CD14-positive monocyte (primary cell): ENCODE measurements around the gene ARHGAP10. TPM values are rescaled to one million over a fixed set of nuclear protein-coding genes. Genes with fewer than 3 reads are reported as not detected.

Experiments used
- DNase-seq, 3 donors: peaks; one replicate each; pipeline ENCODE4 v3.0.0-alpha.2; 2011 to 2022
- H2AFZ ChIP-seq: 2 replicates; pipeline ENCODE4 v1.6.0; 2012; ENCODE audit warnings: mild to moderate bottlenecking, low read depth, low read length, inconsistent platforms; ENCODE audit not compliant: insufficient read depth, poor library complexity, severe bottlenecking
- H3K27ac ChIP-seq, 2 donors: 1 replicate in 1 of 2; 2 replicates in 1 of 2; pipeline ENCODE4 v1.5.1; 2012 to 2013; ENCODE audit warnings: low read length in 2 of 2, control low read depth in 1 of 2, inconsistent platforms in 1 of 2, low read depth in 1 of 2, mild to moderate bottlenecking in 1 of 2
- H3K27me3 ChIP-seq, 2 donors: one replicate each; pipeline versions ENCODE4 v1.6.0 to v1.6.1; 2011 to 2013; ENCODE audit warnings: low read length in 2 of 2; ENCODE audit not compliant: control insufficient read depth in 2 of 2, insufficient read depth in 2 of 2
- H3K36me3 ChIP-seq, 2 donors: replicated peaks in 1 of 2; 1 replicate in 1 of 2; 2 replicates in 1 of 2; pipeline versions ENCODE4 v1.5.1 to v1.6.1; 2012 to 2013; ENCODE audit warnings: low read length in 2 of 2, control low read depth in 1 of 2, inconsistent platforms in 1 of 2, mild to moderate bottlenecking in 1 of 2; ENCODE audit not compliant: insufficient read depth in 2 of 2, control insufficient read depth in 1 of 2
- H3K4me1 ChIP-seq, 2 donors: 1 replicate in 1 of 2; 2 replicates in 1 of 2; pipeline versions ENCODE4 v1.5.1 to v1.6.1; 2012 to 2013; ENCODE audit warnings: low read length in 2 of 2, control low read depth in 1 of 2, inconsistent platforms in 1 of 2, mild to moderate bottlenecking in 1 of 2, moderate library complexity in 1 of 2; ENCODE audit not compliant: insufficient read depth in 2 of 2, control insufficient read depth in 1 of 2
- H3K4me2 ChIP-seq: replicated peaks from 2 replicates; pipeline ENCODE3; 2012; ENCODE audit warnings: low read length, moderate library complexity, mild to moderate bottlenecking; ENCODE audit not compliant: poor library complexity, severe bottlenecking; ENCODE audit errors: extremely low read depth
- H3K4me3 ChIP-seq, 3 experiments: fragments of 200-600 bp in 1 of 3; sonication (generic) in 1 of 3; replicated peaks in 1 of 3; 1 replicate in 2 of 3; 2 replicates in 1 of 3; pipeline ENCODE4 v1.5.1; 2011 to 2013; ENCODE audit warnings: low read length in 3 of 3, mild to moderate bottlenecking in 3 of 3, control low read depth in 2 of 3, low read depth in 2 of 3, inconsistent platforms in 1 of 3, moderate library complexity in 1 of 3
- H3K79me2 ChIP-seq: 2 replicates; pipeline ENCODE4 v1.6.0; 2012; ENCODE audit warnings: mild to moderate bottlenecking, control low read depth, inconsistent platforms, low read length, moderate library complexity; ENCODE audit not compliant: insufficient read depth
- H3K9ac ChIP-seq: 2 replicates; pipeline ENCODE4 v1.6.0; 2017; ENCODE audit warnings: low read length, mild to moderate bottlenecking; ENCODE audit not compliant: insufficient read depth, poor library complexity, severe bottlenecking
- H3K9me3 ChIP-seq, 2 donors: replicated peaks in 1 of 2; 1 replicate in 1 of 2; 2 replicates in 1 of 2; pipeline versions ENCODE4 v1.5.1 to v1.6.1; 2012 to 2013; ENCODE audit warnings: low read length in 2 of 2, control low read depth in 1 of 2; ENCODE audit not compliant: control insufficient read depth in 1 of 2, insufficient read depth in 1 of 2
- H4K20me1 ChIP-seq: 2 replicates; pipeline ENCODE4 v1.6.0; 2012; ENCODE audit warnings: mild to moderate bottlenecking, low read length, control low read depth, moderate library complexity; ENCODE audit not compliant: insufficient read depth
- H3K27ac Mint-ChIP-seq, 7 donors: one replicate each; pipeline ENCODE4 v1.8.0; 2020; ENCODE audit warnings: mild to moderate bottlenecking in 7 of 7, mixed read lengths in 7 of 7, moderate library complexity in 6 of 7, inconsistent platforms in 2 of 7
- H3K27me3 Mint-ChIP-seq, 3 donors: one replicate each; pipeline ENCODE4 v1.8.0; 2021 to 2022; ENCODE audit warnings: low read depth in 3 of 3, mild to moderate bottlenecking in 3 of 3, mixed read lengths in 3 of 3, moderate library complexity in 3 of 3, inconsistent platforms in 1 of 3
- H3K36me3 Mint-ChIP-seq, 2 donors: one replicate each; pipeline ENCODE4 v1.8.0; 2020; ENCODE audit warnings: mixed read lengths in 2 of 2, inconsistent platforms in 1 of 2, mild to moderate bottlenecking in 1 of 2
- H3K4me1 Mint-ChIP-seq: one replicate; pipeline ENCODE4 v1.8.0; 2020; ENCODE audit warnings: mild to moderate bottlenecking, mixed read lengths
- H3K4me3 Mint-ChIP-seq, 2 donors: one replicate each; pipeline ENCODE4 v1.8.0; 2020; ENCODE audit warnings: mild to moderate bottlenecking in 2 of 2, mixed read lengths in 2 of 2, moderate library complexity in 1 of 2
- H3K9me3 Mint-ChIP-seq, 7 donors: one replicate each; pipeline ENCODE4 v1.8.0; 2020 to 2022; ENCODE audit warnings: mixed read lengths in 7 of 7, mild to moderate bottlenecking in 6 of 7, moderate library complexity in 6 of 7, inconsistent platforms in 2 of 7
- CTCF ChIP-seq: fragments of 200-600 bp; IDR thresholded peaks from one replicate; pipeline ENCODE4 v1.8.0; 2022; ENCODE audit warnings: antibody characterized with exemption, mild to moderate bottlenecking
- WGBS: methylation state at CpG from one replicate; pipeline ENCODE4 v1.1.5; 2013; ENCODE audit warnings: missing lambda C conversion rate; ENCODE audit not compliant: insufficient coverage; 5-methylcytosine and 5-hydroxymethylcytosine counted together
- intact Hi-C, 2 donors: fragments of 100-400 bp; cut with micrococcal nuclease; formaldehyde crosslinking; loops; one replicate each; pipeline versions ENCODE4 v1.15.0 to v1.15.1; 2023
- polyA plus RNA-seq, 3 donors: library from polyadenylated mRNA; depleted of rRNA in 1 of 3; unstranded in 2 of 3; stranded (reverse) in 1 of 3; fragments of 300-500 nt in 2 of 3; fragments of >200 nt in 1 of 3; fragmentation: Illumina TruSeq in 2 of 3; gene quantifications; 1 replicate in 2 of 3; 2 replicates in 1 of 3; pipeline ENCODE4 v1.2.3, GENCODE V29; 2012 to 2021

The ARHGAP10 gene
- polyA plus RNA-seq, 3 donors = 1.7 to 4.3 (median 3.0) TPM

GRCh38 chr4:147737623-147738022 is 5.7 kb downstream of the ARHGAP10 start:
- no peak overlapping the region for H3K4me3 Mint-ChIP-seq
- intact Hi-C loops = loop anchor here in 1 of 2 donors (10.0 kb wide), 1 partner anchor 127 kb away; no protein-coding TSS in a partner anchor
- 100% methylated on average over 2 of the region's 2 CpGs for WGBS

GRCh38 chr4:147739239-147739823 is 7.4 kb downstream of the ARHGAP10 start:
- H3K79me2 ChIP-seq = peaks cover 23% of the 10 kb centered on the region

More at GRCh38 chr4:147737623-147738022, 5.7 kb downstream of the ARHGAP10 start:
- Mint-ChIP-seq H3K9me3 (no peaks in the 10 kb centered on the region), H3K27me3 (peaks cover 5 to 11% (median 9%) of the 10 kb centered on the region in 3 donors), H3K27ac (no peak overlapping the region), H3K4me1 (peaks cover 22% of the 10 kb centered on the region), H3K36me3 (no peaks in the 10 kb centered on the region)
- H3K4me1 ChIP-seq = peaks cover 14 to 19% of the 10 kb centered on the region in 2 donors
- no peak overlapping the region for H3K4me3 ChIP-seq
- no peak overlapping the region for H3K27ac ChIP-seq
- peaks cover 5% of the 10 kb centered on the region for H4K20me1 ChIP-seq
- peaks cover 0 to 5% of the 10 kb centered on the region in 2 donors for H3K27me3 ChIP-seq
- no peak overlapping the region for H3K9ac ChIP-seq
- no peaks in the 10 kb centered on the region for H3K36me3 ChIP-seq
- H3K79me2 ChIP-seq = peaks cover 32% of the 10 kb centered on the region
- no peak overlapping the region for H3K4me2 ChIP-seq
- TF ChIP-seq CTCF = no peak
- H3K9me3 ChIP-seq = no peaks in the 10 kb centered on the region
- H2AFZ ChIP-seq = no peak overlapping the region
- DNase-seq = no peak

More at GRCh38 chr4:147739239-147739823, 7.4 kb downstream of the ARHGAP10 start:
- Mint-ChIP-seq H3K36me3 (peaks cover 0 to 4% of the 10 kb centered on the region in 2 donors), H3K4me3 (no peak overlapping the region), H3K4me1 (peaks cover 5% of the 10 kb centered on the region), H3K27ac (peak overlapping the region in 1 of 7 donors; percentile 13), H3K9me3 (no peaks in the 10 kb centered on the region), H3K27me3 (no peaks in the 10 kb centered on the region)
- no peaks in the 10 kb centered on the region for H4K20me1 ChIP-seq
- H3K4me2 ChIP-seq = no peak overlapping the region
- DNase-seq = no peak
- WGBS = 100% methylated on average over 1 of the region's 7 CpGs
- H3K27me3 ChIP-seq = no peaks in the 10 kb centered on the region
- peaks cover 0 to 2% of the 10 kb centered on the region in 2 donors for H3K4me1 ChIP-seq
- no peak for TF ChIP-seq CTCF
- no peak overlapping the region for H3K4me3 ChIP-seq
- H2AFZ ChIP-seq = no peak overlapping the region
- H3K36me3 ChIP-seq = no peaks in the 10 kb centered on the region
- intact Hi-C loops = loop anchor here in 1 of 2 donors (10.0 kb wide), 1 partner anchor 125 kb away; no protein-coding TSS in a partner anchor
- H3K9ac ChIP-seq = no peak overlapping the region
- H3K9me3 ChIP-seq = no peaks in the 10 kb centered on the region
- H3K27ac ChIP-seq = no peak overlapping the region
